Activated CD4-positive, alpha-beta T cell treated with anti-CD3 and anti-CD28 coated beads, Interleukin-2, amount 50 U/mL, for 1 hour (primary cell): ENCODE results near the gene ABLIM1.

Experiments used
- DNase-seq: peaks from one replicate; pipeline ENCODE4 v3.0.0-alpha.2; 2020

Gene ABLIM1

DNA sequence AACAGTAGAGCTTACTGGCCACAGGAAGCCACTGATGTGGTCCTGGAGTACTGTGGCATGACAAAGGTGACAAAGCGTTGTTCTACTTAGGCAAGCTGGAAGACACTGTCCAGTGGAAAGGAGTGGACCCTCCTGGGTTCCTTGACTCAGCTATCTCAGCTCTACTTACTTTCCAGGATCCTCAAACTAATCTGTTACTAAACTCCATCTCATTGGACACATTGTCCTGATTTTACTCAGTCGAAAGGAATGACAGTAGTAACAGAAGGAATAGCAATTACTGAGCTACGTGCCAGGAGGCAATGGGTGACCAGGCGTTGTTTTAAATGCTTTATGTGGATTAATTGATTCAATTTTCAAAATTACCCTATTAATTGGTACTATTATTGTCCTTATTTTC is 41.6 kb downstream of the ABLIM1 start:
- no peak for DNase-seq

DNA sequence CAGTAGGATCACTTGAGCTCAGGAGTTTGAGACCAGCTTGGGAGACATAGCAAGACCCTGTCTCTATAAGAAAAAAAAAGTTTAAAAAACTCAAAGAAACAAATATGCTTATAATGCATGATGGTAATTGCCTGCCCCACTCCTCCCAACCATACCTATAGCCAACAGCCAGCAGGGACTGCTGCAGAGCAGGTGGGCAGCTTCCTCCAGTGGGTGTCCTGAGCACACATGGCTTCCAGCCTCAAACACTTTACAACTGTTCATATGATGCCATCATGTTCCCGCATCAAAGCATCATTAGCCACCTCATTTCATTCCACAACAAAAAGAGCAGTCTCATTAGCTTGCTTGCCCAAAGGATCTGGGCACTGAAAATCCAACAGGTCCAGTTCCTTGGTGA is 42.0 kb downstream of the ABLIM1 start:
- DNase-seq = no peak

DNA sequence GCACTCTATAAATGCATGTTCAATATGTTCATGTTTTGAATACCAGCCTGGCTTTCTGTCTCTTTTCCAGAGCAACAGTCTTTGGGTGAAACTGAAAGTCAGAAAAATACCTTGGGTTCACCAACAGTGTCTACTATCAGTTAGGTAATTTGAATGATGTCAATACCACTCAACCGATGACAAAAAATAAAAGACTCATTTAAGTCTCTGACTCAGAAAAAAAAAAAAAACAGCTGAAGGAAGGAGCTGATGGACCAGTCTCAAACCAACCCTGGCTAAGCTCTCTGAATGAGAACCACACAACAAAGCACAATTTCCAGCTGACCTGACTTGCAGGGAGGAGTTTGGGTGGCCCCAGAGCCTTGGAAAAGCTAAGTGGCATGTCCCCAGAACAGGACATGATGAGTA is 42.5 kb downstream of the ABLIM1 start:
- no peak for DNase-seq

DNA sequence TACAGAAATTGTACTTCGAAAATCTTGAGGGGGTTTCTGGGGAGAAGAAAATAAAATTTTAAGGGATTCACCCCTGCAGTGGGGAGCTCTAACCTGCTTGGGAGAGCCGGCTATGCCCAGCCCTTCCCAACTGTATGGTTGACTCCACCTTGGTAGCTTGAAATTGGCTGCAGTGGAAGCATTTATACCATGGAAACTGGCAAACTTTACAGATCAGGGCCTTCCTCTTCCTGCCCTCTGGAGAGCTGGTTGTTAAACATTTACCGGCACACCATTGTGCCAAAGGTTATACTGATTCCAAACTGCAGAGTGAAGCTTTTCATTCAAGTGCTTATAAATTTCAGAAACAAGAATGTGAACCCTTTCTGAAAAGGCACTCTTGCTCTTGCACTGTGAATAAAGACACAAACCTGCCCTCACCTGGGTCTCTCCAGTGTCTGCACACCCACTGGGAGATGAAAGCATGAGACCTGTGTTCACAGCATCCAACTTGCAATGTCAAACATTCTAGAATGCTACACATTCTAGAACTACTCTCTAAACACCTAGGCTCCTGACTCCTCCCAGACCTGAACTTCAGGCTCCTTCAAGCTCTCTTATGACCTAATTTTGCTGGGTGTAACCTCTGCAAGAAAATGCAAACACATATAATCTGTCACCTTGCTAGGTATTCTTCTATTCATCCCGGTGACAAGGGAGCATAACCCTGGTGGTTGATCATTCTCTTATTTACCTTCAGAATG is 44.7 kb downstream of the ABLIM1 start:
- no peak for DNase-seq

DNA sequence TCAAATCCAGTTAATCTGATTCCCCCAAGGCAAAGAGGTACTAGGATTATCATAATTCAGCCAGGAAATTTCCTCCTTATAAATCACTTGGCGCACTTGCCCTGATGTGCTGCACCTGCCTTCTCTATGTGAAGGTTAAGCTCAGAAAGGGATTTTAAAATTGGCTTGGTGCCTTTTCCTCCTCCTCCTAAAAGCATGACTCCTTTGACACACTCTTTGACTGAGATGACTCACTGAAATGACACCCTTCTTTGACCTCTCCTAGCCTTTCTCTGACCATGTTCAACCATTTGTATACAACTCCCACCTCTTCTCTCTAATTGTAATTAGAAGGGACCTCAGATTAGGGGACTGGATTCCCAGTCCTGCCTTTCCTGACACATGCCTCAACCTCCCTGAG is 46.5 kb downstream of the ABLIM1 start:
- DNase-seq = no peak

DNA sequence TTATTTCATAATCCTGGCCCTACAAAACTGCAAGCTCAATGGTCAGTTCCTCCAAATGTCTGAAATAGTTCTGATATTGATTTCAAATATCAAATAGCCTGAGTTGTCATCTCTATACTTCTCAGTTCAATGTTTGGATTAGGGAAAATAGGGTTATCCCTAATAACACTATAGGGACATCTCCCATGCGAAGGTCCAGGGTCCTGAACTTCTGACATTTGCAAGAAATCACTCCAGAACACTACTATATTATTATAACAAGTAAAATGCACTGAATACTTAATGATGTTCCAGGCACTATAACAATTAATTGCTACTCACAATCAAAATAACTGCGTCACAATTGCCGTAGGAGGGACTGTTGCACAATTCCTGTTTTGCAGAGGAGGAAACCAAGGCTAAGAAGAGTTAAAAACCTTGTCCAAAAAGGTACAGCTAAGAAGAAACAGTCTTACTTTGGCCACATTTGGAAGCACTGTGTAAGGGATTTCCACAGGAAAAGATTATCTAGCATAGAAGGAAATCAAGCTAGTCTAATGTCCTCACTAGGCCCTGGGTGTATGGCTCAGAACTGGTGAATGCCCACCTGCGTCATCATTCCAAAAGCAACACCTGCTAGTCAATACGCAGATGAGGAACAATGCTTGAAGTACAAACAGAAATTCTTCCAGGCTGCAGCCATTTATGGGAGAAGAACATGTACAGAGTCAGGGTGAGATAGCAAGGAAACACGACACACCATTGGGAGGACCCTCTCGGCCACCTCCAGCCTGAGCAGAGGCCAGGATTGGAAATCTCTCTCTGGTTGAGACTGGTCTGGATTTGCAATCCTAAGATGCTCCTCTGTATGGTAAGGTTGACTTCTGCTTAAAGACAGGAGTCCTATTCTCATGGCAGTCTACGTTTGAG is 48.3 kb downstream of the ABLIM1 start:
- DNase-seq = no peak

DNA sequence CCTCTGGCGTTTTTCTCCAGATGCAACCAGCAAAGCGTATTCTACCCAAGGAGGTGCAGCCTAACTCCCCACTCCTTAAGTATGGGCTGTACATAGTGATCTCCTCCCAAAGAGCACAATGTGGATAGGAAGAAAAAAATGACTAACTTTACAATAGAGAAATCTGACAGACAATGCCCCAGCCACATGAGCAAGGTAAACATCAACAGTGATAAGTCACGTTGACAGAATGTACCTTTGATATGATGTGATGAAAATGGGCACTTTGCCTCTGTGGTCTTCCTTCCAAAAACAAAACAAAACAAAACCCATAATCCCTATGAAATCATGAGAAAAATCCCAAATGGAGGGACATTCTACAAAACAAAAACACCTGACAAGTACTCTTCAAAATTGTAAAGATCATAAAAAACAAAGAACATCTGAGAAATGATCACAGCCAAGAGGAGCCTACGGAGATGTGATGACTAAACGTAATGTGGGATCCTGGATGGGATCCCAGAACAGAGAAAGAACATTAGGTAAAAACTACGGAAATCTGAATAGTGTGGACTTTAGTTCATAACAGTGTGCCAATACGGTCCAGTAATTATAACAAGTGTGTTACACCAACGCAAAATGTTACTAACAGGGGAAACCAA is 50.6 kb downstream of the ABLIM1 start:
- DNase-seq = no peak

DNA sequence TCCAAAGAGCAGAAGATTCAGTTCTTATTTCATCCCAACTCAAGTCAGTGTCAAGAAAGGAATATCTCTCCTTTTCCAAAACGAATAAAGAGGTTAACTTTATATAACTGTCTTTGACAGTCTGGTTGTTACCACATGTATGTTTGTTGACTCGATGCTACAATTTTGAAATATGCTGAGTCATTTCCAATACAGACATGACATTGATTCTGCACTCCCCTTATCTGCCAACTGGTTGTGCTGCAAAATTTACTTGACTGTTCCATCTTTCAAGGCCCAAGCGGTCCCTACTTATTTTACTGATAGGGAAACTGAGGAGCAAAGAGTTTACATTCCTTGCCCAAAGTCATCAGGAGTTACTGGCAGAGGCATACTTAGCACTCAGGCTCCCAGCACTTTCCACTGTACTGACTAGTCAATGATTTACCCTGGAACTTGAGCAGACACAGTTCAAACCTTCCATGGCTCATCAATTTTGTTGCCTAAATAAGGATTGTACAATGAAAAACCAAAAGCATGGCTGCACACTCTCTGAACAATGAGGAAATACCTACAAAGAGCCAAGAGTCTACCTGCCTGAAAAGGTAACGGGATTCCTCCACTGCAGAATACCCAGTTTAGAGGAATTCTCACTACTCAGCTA is 52.8 kb downstream of the ABLIM1 start:
- DNase-seq = no peak

DNA sequence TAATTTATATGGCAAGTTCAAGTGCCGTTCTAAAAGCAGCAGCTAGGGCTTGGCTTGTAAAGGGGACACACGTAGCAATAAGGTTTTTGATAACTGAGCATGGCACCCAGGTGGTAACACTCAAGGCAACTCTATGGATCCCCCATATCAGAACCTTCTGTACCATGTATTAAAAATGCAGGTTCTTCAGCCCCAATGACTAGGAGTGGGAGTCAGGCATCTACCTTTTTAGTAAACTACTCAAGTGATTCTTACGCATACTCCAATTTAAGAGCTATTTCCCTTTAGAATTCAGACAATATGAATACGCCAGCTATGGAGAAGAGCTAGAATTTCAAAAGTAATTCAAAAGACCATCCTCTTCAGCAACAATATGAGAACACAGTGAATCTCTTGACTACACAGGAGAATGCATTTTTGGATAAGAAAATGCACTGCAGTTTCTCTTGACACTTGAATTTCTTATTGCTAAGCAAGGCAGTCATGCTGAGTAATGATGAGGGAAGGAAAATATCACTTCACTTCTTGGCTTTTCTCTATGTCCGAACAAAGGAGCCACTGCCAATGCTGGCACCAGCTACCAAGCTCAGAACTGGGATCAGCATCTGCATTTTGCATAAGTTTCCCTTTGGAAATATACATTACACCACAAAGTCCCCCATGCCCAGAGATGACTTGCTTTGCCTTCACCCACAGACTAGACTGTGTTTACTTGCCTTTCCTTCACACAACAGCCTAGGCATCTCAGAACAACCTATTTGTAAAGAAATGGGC is 53.5 kb downstream of the ABLIM1 start:
- DNase-seq = no peak

DNA sequence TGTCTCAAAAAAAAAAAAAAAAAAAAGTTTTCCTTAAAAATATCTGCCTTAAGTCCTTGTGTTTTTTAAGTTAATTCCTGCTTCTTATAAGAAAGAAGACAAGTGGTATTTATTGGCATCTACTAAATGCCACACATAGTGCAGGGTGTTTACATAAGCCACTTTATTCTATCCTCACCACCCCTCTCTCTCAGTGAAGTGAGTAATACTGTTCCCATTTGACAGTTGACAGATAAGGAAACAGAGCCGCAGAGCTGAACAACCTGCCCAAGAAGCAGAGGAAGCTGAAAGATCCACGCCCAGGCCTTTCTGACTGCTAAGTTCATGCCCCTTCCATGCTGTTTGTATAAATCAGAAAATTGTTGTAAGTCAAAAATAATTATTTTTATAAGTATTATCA is 54.1 kb downstream of the ABLIM1 start:
- DNase-seq = no peak

DNA sequence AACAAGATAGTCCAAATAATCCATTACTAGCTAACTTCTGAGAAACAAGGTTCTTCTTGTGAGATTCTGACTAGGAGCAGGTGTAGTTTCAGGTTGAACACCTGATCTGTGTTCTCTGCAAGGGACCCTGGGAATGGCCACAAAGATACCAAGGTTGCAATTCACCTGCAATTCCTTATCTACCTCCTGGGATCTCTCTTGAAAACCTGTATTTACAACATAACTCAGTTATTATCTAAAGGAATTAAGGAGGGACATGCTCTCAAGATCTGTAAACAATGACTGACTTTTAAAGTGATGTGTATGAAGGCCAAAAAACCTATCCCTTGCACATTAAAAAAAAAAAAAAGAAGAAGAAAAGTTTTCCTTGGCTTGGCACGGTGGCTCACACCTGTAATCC is 54.8 kb downstream of the ABLIM1 start:
- DNase-seq = no peak

DNA sequence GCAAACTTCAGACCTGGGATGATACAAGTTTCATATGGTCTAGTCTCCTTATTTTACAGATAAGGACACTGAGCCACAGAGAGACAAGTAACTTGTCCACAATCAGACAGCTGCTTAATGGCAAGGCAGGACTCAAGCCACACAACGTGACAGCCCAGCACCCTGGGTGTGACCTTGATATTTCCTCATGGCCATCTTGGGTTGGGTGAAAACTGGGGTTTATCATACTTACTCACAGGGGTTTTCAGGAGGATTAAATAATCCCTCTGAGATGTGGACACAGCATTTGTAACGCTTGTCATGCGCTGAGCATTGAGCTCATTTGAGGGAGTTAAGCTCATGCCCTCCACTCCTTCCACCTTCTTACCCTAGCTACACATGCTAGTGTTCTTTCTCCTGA is 58.0 kb downstream of the ABLIM1 start:
- DNase-seq = no peak

DNA sequence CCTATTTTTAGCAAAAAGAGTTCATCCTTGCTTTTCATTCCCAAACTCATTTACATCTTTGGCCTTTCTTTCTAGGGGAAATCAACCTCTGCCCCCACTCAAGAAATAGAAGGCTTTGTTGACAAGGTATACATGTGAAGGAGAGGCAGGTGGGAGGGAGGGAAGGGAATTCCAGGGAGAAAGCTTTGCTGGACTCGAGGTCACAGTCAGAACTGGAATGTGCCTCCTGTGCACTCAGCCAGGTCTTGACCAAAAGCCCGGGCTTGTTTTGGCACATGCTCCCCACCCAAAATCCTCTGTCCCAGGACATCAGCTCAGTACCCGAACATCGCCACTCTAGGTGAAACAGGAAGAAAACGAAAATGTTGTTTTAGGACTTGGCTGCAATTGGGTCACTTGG is 61.3 kb downstream of the ABLIM1 start:
- DNase-seq = no peak

DNA sequence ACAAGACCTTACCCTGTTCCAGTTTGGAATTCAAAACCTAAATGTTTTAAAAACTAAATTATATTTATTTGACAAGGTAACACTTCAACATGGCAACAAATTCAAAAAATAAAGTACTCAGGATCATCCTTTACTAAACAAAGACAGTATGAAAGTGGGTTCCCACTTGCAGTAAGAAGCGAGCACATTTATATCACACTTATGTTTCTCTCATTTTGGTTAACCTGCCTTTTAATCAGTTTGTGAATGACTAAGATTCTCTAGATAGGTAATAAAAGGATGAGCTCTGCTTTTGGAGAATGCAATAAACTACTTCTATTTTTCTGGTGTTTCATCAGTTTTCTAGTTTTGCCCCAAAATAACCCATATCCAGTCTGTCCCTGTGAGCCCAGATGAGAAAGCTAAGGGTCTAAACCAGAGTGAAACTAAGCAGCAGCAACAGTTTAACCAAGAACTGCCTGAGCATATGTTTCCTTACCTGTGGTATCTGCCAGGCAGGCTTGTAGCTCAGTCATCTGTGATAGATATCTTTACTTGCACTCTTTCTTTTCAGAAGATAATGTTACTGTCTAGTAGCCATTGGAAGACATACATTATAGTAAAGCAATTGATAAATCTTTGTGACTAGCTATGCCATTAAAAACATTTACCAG is 64.1 kb downstream of the ABLIM1 start:
- DNase-seq = no peak

DNA sequence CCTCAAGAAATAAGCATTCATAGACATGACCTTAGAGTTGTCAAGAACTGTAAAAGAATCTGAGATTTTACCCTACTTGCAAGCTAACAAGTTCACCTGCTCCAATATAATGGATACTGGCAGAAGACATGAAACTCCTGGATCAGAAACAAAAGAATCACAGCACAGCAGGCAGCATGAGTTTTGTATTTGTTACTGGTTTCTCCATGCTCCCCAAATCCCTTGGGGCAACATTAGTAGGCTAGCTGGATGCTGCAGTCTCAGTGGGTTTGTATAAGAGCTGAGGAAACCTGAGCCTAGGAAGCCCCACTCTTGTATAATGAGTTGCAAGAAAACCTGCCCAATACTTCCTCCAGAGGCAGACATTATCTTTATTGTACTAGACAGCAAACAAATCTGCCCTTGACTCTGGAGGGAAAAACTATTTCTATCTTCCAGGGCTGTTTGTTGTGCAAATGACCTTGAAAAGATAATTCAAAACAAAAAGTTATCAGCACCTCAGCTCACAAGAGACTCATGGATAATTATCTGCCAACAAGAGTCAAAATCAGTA is 64.8 kb downstream of the ABLIM1 start:
- DNase-seq = no peak

DNA sequence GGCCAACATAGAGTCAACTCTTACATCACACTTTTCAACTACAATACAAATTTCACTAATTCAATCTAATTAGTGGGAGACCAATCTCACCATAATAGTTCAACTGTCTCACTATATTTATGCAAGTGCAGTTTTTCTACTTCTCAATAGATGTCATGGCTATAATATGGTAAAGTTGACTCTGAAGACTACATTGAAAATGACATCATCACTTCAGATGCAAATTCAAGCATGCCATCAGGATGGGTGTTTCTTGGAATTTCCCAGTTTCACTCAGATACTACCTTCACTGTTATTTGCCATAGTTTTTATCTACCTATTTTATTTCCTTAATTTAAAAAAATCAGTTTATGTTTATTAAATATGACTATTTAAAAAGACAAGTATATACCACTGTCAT is 67.1 kb downstream of the ABLIM1 start:
- DNase-seq = no peak

DNA sequence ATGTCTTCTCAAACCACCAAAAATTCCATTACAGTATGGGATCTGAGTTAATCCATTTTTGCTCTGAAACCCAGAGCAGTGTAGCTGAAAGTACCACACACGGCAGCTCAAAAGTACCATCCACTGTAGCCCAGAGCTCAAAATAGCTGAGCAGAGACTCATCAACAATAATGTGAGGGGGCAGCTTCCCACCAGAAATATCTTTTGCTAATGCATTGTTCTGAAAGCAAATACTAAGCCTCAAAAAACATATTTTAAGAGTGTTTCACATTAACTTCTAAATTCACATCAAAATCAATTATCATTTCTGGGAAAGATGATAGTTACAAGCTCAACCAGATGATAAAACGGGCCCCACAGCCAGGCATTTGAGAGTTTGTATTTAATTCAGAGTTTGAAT is 73.7 kb downstream of the ABLIM1 start:
- DNase-seq = no peak

DNA sequence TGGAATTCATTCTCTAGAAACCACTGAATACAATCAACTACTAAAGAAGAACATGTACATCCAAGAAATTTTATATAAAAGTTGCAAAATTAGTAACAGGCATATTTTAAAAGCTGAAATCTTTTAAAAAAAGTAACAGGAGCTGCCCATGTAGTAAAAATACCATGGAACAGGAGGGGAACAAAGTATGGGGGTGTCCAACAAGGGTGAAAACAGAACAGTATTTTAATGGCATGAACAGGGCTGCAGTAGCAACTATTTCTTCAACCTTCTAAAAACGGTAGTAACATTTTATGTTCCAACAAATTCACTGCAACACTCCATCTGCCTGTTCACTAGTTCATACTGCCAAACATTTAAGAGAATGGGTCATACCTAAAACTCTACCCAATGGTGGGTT is 77.0 kb downstream of the ABLIM1 start:
- DNase-seq = no peak

DNA sequence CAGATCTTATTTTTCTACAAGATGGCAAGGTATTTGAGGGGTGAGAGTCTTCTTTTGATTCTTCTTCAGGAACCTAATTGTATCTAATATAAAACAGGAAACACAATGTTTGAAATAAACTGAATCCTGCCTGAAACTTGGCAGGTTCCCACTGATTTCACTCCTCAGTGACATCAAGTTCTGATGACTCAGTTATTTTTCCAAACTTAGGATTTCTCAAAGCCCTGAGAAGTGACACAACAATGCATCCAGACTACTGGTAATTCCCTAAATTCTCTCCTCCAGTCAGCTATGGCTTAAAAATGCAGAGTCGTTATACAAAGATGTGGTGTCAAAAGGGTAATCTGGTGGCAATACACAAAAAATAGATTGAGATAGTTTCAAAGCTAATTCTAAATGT is 80.9 kb downstream of the ABLIM1 start:
- no peak for DNase-seq

DNA sequence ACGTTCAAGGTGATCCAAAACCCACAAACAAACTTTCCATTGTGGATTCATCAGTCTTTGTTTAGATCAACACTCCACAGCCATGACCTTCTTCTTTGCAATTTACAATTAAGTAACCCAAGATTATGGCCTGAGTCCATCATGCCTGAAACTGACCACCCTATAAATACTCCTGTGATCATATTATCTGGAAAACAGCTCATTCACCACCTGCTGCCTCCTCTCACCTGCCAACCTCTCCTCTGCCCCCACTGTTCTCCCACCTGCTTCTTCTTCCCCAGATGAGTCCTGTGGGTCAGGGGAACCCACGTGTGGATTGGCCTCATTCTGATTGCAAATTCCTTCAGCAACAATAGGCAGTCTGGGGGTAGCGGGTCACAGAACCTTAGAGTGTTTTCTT is 81.4 kb downstream of the ABLIM1 start:
- no peak for DNase-seq

DNA sequence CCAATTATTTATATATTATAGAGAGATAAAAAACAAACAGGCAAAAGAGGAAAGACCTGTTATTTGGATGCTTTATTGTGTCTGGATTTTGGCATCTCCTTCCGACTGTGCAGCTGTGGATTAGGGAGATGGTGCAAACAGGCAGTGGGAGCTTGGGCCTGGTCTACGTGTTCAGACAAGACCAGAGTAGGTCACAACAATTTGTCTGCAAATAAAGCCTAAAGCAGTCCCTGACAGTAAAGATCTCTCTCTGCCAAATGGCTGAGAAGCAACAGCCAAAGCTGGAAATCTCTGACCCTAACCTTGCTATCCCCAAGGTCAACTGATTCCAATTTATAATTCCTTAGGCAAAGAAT is 82.0 kb downstream of the ABLIM1 start:
- no peak for DNase-seq
